Type B pancreatic cell (in vitro differentiated cells): ENCODE measurements around the gene CLEC3B. TPM values are rescaled to one million over a fixed set of nuclear protein-coding genes. Genes with fewer than 3 reads are reported as not detected.
"Not testable (repeated sequence)": the region's sequence is repeated elsewhere in the genome, so short reads cannot be mapped to it uniquely, and the experiment has no call there.

Experiments
- DNase-seq: peaks from one replicate; pipeline ENCODE4 v3.0.0; 2021; ENCODE audit warnings: mixed read lengths; ENCODE audit not compliant: unreplicated experiment; ENCODE audit errors: extremely low spot score
- H3K27ac Mint-ChIP-seq: 2 replicates; pipeline ENCODE4 v1.8.0; 2021; ENCODE audit warnings: mild to moderate bottlenecking, mixed read lengths
- H3K27me3 Mint-ChIP-seq: 2 replicates; pipeline ENCODE4 v1.8.0; 2021; ENCODE audit warnings: mixed read lengths
- H3K36me3 Mint-ChIP-seq: 2 replicates; pipeline ENCODE4 v1.8.0; 2021; ENCODE audit warnings: mixed read lengths
- H3K4me1 Mint-ChIP-seq: one replicate; pipeline ENCODE4 v1.8.0; 2021; ENCODE audit warnings: mixed read lengths; ENCODE audit not compliant: unreplicated experiment
- H3K4me3 Mint-ChIP-seq: 2 replicates; pipeline ENCODE4 v1.8.0; 2021; ENCODE audit warnings: mild to moderate bottlenecking, mixed read lengths
- H3K9me3 Mint-ChIP-seq: 2 replicates; pipeline ENCODE4 v1.8.0; 2021; ENCODE audit warnings: mixed read lengths
- total RNA-seq: library from RNA; stranded (reverse); gene quantifications from 2 replicates; pipeline ENCODE4 v1.2.1, GENCODE V29; 2021; ENCODE audit warnings: low replicate concordance
- TF ChIP-seq, protein P1 (sequence below): fragments of 200-600 bp; sonication (generic); conservative IDR thresholded peaks from 2 replicates; pipeline ENCODE4 v1.5.0; 2021; ENCODE audit warnings: antibody characterized with exemption, mild to moderate bottlenecking

Gene CLEC3B
- total RNA-seq, 1 donor from 2014 or later: 1.2 TPM

DNA sequence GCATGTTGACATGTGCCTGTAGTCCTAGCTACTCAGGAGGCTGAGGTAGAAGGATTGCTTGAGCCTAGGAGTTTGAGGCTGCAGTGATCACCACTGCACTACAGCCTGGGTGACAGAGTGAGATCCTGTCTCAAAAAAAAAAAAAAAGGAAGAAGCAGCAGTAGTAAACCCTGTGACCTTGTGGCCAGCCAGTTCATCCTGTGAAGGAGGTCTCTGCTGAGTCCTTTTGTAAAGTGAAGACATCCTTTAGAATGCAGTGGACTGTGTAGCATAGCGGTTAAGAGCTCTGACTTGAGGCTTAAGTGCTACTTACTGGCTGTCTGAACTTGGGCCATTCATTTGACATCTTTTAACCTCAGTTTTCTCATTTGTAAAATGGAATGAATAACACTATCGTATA, 41.8 kb upstream of the CLEC3B start:
- Mint-ChIP-seq H3K4me1 (peaks cover 38% of the 10 kb centered on the region), H3K27ac (no peak overlapping the region), H3K36me3 (peaks cover 23% of the 10 kb centered on the region), H3K27me3 (no peaks in the 10 kb centered on the region), H3K9me3 (no peaks in the 10 kb centered on the region), H3K4me3 (no peak overlapping the region)
- no peak for DNase-seq
- TF ChIP-seq, protein P1, sequence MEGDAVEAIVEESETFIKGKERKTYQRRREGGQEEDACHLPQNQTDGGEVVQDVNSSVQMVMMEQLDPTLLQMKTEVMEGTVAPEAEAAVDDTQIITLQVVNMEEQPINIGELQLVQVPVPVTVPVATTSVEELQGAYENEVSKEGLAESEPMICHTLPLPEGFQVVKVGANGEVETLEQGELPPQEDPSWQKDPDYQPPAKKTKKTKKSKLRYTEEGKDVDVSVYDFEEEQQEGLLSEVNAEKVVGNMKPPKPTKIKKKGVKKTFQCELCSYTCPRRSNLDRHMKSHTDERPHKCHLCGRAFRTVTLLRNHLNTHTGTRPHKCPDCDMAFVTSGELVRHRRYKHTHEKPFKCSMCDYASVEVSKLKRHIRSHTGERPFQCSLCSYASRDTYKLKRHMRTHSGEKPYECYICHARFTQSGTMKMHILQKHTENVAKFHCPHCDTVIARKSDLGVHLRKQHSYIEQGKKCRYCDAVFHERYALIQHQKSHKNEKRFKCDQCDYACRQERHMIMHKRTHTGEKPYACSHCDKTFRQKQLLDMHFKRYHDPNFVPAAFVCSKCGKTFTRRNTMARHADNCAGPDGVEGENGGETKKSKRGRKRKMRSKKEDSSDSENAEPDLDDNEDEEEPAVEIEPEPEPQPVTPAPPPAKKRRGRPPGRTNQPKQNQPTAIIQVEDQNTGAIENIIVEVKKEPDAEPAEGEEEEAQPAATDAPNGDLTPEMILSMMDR: no peak

DNA sequence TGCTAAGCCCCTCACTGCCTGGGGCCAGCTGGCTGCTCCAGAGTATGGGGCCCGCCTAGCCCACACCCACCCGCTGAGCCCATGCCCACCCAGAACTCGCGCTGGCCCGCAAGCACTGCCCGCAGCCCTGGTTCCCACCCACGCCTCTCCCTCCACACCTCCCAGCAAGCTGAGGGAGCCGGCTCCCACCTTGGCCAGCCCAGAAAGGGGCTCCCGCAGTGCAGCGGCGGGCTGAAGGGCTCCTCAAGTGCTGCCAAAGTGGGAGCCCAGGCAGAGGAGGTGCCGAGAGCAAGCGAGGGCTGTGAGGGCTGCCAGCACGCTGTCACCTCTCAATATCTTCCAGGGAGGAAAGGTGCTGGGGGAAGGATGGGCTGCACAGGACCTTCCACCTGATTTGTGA, 39.8 kb upstream of the CLEC3B start:
- not testable (repeated sequence) for H3K4me3 Mint-ChIP-seq, H3K27ac Mint-ChIP-seq, H3K9me3 Mint-ChIP-seq, DNase-seq, H3K27me3 Mint-ChIP-seq
- peaks cover 33% of the 10 kb centered on the region for H3K4me1 Mint-ChIP-seq
- peaks cover 27% of the 10 kb centered on the region for H3K36me3 Mint-ChIP-seq

DNA sequence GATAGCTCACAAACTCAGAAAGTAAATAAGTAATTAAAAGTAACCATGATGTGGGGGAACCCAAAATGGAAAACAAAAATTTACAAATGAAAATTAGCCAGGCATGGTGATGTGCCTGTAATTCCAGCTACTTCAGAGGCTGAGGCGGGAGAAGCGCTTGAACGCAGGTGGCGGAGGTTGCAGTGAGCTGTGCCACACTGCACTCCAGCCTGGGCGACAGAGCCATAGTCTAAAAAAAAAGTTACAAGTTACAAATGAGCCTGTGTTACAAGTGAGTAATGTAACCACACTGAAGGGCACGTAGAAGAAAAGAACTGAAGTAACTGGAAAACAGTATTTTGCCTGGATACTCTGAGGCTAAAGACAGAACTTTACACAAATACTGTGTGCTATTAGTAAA, 38.8 kb upstream of the CLEC3B start:
- TF ChIP-seq, protein P1: no peak
- Mint-ChIP-seq H3K36me3 (peaks cover 27% of the 10 kb centered on the region), H3K27me3 (no peaks in the 10 kb centered on the region), H3K4me1 (peaks cover 28% of the 10 kb centered on the region), H3K9me3 (no peaks in the 10 kb centered on the region), H3K27ac (no peak overlapping the region), H3K4me3 (no peak overlapping the region)
- DNase-seq: no peak

DNA sequence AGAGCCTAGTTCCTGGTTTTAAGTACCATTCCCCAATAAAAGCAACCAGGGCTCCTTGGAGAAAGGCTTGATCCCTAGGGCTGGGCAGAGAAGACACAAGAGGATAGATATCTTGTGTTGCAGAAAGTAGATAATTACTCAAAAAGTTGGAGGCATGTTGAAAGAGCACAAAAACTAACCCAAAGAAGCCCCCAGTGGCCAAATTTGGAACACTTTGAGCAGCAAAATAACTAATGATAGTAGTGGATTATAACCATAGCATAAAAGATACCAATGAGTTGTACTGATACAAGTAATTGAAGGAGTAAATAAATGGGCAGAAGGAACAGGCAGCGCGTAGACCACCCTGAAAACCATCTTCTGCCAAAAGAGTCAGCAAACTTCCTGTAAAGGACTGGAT, 38.0 kb upstream of the CLEC3B start:
- Mint-ChIP-seq H3K4me3 (no peak overlapping the region), H3K27me3 (no peaks in the 10 kb centered on the region), H3K4me1 (peaks cover 21% of the 10 kb centered on the region), H3K27ac (no peak overlapping the region), H3K36me3 (peaks cover 33% of the 10 kb centered on the region), H3K9me3 (no peaks in the 10 kb centered on the region)
- TF ChIP-seq, protein P1: peak; percentile 68
- no peak for DNase-seq

DNA sequence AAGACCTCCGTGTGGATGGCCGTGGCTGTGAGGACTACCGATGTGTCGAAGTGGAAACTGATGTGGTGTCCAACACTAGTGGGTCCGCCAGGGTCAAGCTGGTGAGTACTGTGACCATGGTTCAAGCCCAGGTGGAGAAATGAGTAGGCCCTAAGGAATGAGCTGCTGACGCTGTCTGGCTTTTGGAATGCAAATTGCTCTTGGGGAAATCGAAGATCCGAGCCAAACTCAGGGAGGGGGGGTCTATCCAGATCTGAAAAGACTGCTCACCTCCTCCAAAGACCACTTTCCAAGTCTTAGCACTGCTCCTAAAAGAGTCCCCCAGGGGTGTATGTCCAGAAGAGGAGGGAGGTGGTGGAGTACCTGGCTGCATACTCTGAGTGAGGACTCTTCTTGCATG, 37.0 kb upstream of the CLEC3B start:
- TF ChIP-seq, protein P1: no peak
- no peaks in the 10 kb centered on the region for H3K9me3 Mint-ChIP-seq
- no peak overlapping the region for H3K4me3 Mint-ChIP-seq
- H3K4me1 Mint-ChIP-seq: peaks cover 23% of the 10 kb centered on the region
- H3K27me3 Mint-ChIP-seq: no peaks in the 10 kb centered on the region
- peaks cover 33% of the 10 kb centered on the region for H3K36me3 Mint-ChIP-seq
- DNase-seq: no peak
- H3K27ac Mint-ChIP-seq: no peak overlapping the region

DNA sequence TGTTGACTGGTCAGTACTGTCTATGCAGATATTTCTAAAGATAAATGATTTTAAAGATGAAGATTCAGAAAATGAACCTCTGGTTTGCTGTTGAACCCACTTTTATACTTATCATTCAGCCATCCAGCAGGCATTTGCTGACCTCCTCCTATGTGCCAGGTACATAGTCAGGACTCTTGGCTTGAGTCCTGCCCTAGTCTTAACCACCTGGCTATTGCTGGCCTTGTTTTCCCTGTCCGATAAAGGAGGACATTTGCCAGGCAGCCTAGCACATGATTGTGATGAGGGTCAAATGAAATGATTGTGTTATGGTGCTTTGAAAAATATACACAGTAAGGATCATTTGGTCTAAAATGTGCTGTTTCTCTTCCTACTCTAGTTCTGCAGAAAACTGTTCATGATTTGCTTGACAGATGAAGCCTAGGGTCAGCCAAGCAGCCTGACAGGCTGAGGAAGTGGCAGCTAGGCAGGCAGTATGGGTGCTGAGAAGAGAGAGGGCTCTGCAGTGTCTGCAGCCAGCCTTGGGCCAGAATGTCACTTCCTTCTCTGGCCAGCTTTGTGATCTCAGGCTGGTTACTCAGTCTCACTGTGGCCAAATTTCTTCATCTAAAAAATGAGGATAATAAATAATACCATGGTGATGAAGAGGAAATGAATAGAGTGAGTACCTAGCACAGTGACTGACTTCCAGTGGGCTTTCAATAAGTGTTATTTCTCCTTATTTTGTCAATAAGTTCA, 36.3 kb upstream of the CLEC3B start:
- no peak overlapping the region for H3K4me3 Mint-ChIP-seq
- no peaks in the 10 kb centered on the region for H3K27me3 Mint-ChIP-seq
- H3K36me3 Mint-ChIP-seq: peaks cover 32% of the 10 kb centered on the region
- TF ChIP-seq, protein P1: no peak
- DNase-seq: no peak
- H3K27ac Mint-ChIP-seq: no peak overlapping the region
- peaks cover 29% of the 10 kb centered on the region for H3K4me1 Mint-ChIP-seq
- no peaks in the 10 kb centered on the region for H3K9me3 Mint-ChIP-seq
